ENCODE measurements around the gene ZBED3. TPM values are rescaled to one million over a fixed set of nuclear protein-coding genes. Genes with fewer than 3 reads are reported as not detected.

The ZBED3 gene
- total RNA-seq, 3 donors from 2014 or later, result 4.8 to 46.7 (median 5.9) TPM

DNA sequence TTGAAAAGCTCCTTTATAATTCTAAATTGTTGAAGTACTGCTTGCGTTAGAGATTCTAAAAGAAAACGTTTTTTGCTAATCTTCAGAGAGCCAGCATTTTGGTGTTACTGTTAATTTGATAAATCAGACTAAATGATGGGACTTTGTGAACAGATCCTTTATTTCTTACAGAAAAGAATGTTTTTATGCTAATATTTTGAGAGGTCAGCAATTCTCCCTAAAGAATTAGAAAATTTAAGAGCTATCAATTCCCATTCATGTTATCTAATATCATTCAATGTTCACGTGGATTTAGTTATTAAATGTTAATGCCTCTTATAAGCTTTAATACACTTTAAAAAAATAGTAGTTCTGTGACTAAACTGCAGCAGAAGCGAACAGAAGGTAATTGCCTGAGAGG lies 54.5 kb downstream of the ZBED3 start:
- TF ChIP-seq POLR2A (IDR thresholded peaks at IDR 0.05), result no peak
- TF ChIP-seq, protein P1, sequence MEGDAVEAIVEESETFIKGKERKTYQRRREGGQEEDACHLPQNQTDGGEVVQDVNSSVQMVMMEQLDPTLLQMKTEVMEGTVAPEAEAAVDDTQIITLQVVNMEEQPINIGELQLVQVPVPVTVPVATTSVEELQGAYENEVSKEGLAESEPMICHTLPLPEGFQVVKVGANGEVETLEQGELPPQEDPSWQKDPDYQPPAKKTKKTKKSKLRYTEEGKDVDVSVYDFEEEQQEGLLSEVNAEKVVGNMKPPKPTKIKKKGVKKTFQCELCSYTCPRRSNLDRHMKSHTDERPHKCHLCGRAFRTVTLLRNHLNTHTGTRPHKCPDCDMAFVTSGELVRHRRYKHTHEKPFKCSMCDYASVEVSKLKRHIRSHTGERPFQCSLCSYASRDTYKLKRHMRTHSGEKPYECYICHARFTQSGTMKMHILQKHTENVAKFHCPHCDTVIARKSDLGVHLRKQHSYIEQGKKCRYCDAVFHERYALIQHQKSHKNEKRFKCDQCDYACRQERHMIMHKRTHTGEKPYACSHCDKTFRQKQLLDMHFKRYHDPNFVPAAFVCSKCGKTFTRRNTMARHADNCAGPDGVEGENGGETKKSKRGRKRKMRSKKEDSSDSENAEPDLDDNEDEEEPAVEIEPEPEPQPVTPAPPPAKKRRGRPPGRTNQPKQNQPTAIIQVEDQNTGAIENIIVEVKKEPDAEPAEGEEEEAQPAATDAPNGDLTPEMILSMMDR (IDR thresholded peaks at IDR 0.05), result no peak
- no peak for TF ChIP-seq POLR2AphosphoS5 (IDR thresholded peaks at IDR 0.05)
- H3K4me1 ChIP-seq, result no peaks in the 10 kb centered on the region
- no peaks in the 10 kb centered on the region for H3K9me3 ChIP-seq
- DNase-seq (ENCODE audit: low spot score in 2 of 2), result no peak
- H3K36me3 ChIP-seq, result no peaks in the 10 kb centered on the region
- intact Hi-C loops (cut with DNase I; ENCODE audit: low total_unique reads), result no loop called here
- no peak overlapping the region for H3K27ac ChIP-seq
- no peak overlapping the region for H3K4me3 ChIP-seq
- H3K27me3 ChIP-seq, result no peaks in the 10 kb centered on the region

DNA sequence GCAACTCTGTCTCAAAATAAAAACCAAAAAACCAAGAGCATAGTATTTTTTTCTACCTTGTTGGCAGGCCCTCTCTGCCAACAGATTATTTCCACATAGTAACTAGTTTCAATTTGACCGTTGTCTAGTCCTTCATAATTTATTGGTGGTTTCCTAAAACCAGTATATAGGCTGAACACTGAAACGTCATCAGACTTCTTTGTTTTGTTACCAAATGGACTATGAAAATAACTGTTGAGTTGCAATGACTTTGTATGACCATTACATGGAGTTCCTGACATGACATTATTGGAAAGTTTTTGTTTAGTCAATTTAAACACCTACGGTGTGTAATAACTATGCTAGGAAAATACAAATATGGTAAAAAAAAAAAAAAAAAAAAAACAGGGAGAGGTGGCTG lies 55.2 kb downstream of the ZBED3 start:
- Histone ChIP-seq H3K27ac (no peak overlapping the region), H3K4me3 (peak overlapping the region in 2 of 3 donors; percentile 94 to 95), H3K36me3 (no peaks in the 10 kb centered on the region), H3K4me1 (no peaks in the 10 kb centered on the region), H3K9me3 (no peaks in the 10 kb centered on the region), H3K27me3 (no peaks in the 10 kb centered on the region)
- TF ChIP-seq, protein P1 (IDR thresholded peaks at IDR 0.05), result no peak
- DNase-seq (ENCODE audit: low spot score in 2 of 2), result no peak
- intact Hi-C loops (cut with DNase I; ENCODE audit: low total_unique reads), result no loop called here

DNA sequence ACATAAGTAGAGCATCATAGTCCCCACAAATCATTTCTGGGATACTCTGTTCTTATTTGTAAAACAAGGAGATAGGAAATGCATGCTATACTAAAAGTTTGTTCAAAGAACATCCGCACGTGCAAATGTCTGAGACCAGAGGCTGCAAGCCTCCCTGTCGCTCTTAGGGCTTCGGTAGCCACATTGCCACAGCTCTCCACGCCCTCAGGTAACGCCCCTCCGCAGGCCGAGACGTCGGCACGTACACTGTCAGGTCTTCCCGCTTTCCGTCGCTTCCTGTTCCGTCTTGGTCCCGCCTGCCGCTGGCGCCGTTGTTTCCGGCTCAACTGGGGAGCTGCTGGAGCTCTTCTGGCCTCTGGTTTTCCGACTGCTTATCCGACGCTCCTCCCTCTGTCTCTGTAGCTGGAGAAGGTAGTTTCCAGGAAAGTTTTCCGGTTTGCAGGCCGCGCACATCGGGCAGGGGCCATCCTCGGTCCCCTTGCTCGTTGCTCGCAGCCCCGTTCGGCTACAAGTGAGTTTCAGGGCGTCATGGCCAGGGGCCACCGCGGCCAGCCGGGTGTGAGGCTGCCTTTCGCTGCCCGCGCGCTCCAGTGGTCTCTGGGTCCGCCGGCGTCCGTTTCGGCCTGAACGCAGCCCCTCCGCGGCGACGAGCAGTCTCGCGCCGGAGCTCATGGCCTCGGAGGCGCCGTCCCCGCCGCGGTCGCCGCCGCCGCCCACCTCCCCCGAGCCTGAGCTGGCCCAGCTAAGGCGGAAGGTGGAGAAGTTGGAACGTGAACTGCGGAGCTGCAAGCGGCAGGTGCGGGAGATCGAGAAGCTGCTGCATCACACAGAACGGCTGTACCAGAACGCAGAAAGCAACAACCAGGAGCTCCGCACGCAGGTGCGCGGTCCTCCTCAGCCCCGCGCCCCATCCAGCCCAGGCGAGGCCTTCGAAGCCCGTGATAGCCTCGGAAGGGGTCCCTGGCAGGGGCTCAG lies 56.7 kb downstream of the ZBED3 start, which contains the start of gene AGGF1:
TSS of gene AGGF1 (plus strand) at position 308 of the 975 bp plus-strand sequence. CDS start at position 671, 363 bp downstream.
- Histone ChIP-seq H3K4me1 (no peaks in the 10 kb centered on the region), H3K27me3 (no peaks in the 10 kb centered on the region), H3K36me3 (no peaks in the 10 kb centered on the region), H3K4me3 (peak within 1 kb of the TSS; percentile 94 to 97 (median 95)), H3K9me3 (no peaks in the 10 kb centered on the region), H3K27ac (peak within 1 kb of the TSS; percentile 87 to 95)
- no peak for TF ChIP-seq POLR2A (IDR thresholded peaks at IDR 0.05)
- peak; percentile 37 to 71 (median 47) for TF ChIP-seq POLR2AphosphoS5 (IDR thresholded peaks at IDR 0.05)
- TF ChIP-seq, protein P1 (IDR thresholded peaks at IDR 0.05), result no peak
- peak; percentile 82 to 90 for DNase-seq (ENCODE audit: low spot score in 2 of 2)
- intact Hi-C loops (cut with DNase I; ENCODE audit: low total_unique reads), result no loop called here

DNA sequence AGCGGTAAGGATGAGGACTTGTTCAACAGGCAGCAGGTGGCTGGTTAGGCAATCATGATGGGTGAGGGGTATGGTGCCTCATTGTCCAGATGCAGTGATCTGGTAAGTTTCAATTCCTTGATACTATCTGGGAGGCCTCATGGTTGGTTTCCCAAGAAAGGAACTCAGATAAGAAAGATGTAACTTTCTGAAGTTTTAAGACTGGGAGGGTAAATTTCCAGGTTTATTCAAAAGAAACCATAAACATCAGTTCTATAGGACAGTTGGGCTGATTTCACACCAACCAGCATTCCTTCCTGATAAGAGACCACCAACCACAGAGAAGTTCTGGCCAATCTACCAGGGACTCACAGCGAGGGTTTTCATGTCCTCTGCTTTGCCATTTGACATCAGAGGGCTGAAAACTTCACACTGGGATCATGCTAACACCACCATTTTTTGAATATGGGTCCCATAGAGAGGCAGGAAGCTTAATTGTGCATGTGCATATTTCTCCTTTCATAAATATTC lies 57.7 kb downstream of the ZBED3 start:
- Histone ChIP-seq H3K36me3 (no peaks in the 10 kb centered on the region), H3K9me3 (no peaks in the 10 kb centered on the region), H3K27ac (peak overlapping the region in 1 of 2 donors; percentile 87), H3K27me3 (no peaks in the 10 kb centered on the region), H3K4me3 (peak overlapping the region; percentile 94 to 97 (median 95)), H3K4me1 (no peaks in the 10 kb centered on the region)
- intact Hi-C loops (cut with DNase I; ENCODE audit: low total_unique reads), result no loop called here
- TF ChIP-seq POLR2AphosphoS5 (IDR thresholded peaks at IDR 0.05) (no peak), POLR2A (IDR thresholded peaks at IDR 0.05) (no peak)
- TF ChIP-seq, protein P1 (IDR thresholded peaks at IDR 0.05), result no peak
- DNase-seq (ENCODE audit: low spot score in 2 of 2), result no peak
